ENCODE results near the gene LEMD3. TPM values are rescaled to one million over a fixed set of nuclear protein-coding genes. Genes with fewer than 3 reads are reported as not detected.
A peak's percentile ranks its signal among the peaks of the same experiment; 100 is the strongest.

Gene LEMD3
- total RNA-seq, 1 experiment from 2014 or later: 46.8 TPM

DNA sequence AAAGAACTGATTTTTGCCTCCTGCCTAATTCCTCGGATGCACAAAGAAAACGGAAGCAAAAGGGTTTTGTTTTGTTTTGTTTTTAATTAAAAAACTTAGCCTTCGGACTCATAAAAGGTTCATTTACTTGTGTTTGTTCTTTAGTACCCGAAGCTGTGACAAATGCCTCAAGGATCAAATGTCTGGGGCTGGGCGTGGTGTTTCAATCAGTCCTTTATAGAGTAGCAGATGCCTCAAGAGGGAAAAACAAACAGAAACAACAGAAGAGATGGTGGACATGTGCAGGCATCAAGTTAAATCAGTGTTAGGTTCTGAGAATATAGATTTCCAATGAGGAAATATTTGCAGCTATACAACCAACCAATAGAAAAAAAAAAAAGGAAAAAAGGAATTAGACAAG lies 46.7 kb upstream of the LEMD3 start:
- intact Hi-C loops (cut with micrococcal nuclease; ENCODE audit: unreplicated experiment): loop anchor here (2.0 to 5.0 kb wide), 3 partner anchors 110 to 326 kb away; no protein-coding TSS in a partner anchor
- Mint-ChIP-seq H3K4me3 (ENCODE audit: low read depth, unreplicated experiment) (no peak overlapping the region), H3K9me3 (ENCODE audit: low read depth, unreplicated experiment) (no peaks in the 10 kb centered on the region), H3K27ac (ENCODE audit: unreplicated experiment) (no peak overlapping the region), H3K36me3 (ENCODE audit: insufficient read depth, unreplicated experiment) (no peaks in the 10 kb centered on the region), H3K27me3 (ENCODE audit: unreplicated experiment) (peaks cover 48% of the 10 kb centered on the region), H3K4me1 (ENCODE audit: low read depth, unreplicated experiment) (peaks cover 8% of the 10 kb centered on the region)
- BruUV-seq (replicated peaks): no TSS peak
- TF ChIP-seq CTCF (IDR thresholded peaks at IDR 0.05; ENCODE audit: unreplicated experiment): no peak
- CTCF ChIA-PET: interaction anchor here (0.7 to 1.2 kb wide), 6 partner anchors 12 to 662 kb away, joined by 3 to 4 read pairs (median 3); no protein-coding TSS in a partner anchor
- no peak for DNase-seq

GRCh38 chr12:65123435-65124063 lies 45.8 kb upstream of the LEMD3 start:
- no TSS peak for BruUV-seq (replicated peaks)
- H3K4me1 Mint-ChIP-seq (ENCODE audit: low read depth, unreplicated experiment): peaks cover 8% of the 10 kb centered on the region
- peak; percentile 44 for DNase-seq

DNA sequence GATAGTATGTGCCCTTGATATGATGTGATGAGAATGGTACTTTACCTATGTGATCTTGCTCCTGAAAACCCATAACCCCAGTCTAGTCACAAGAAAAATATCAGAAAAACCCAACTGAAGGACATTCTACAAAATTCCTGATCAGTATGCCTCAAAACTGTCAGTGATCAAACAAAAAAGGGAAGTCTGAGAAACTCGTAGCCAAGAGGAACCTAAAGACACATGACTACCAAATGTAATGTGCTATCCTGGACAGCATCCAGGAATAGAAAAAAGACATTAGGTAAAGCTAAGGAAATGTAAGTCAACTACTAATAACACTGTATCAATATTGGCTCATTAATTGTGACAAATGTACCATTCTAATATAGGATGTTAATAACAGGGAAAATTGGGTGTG lies 44.1 kb upstream of the LEMD3 start:
- no peak for DNase-seq
- intact Hi-C loops (cut with micrococcal nuclease; ENCODE audit: unreplicated experiment): no loop called here
- Mint-ChIP-seq H3K9me3 (ENCODE audit: low read depth, unreplicated experiment) (no peaks in the 10 kb centered on the region), H3K27me3 (ENCODE audit: unreplicated experiment) (peaks cover 26% of the 10 kb centered on the region), H3K4me1 (ENCODE audit: low read depth, unreplicated experiment) (peaks cover 8% of the 10 kb centered on the region), H3K4me3 (ENCODE audit: low read depth, unreplicated experiment) (no peak overlapping the region), H3K36me3 (ENCODE audit: insufficient read depth, unreplicated experiment) (no peaks in the 10 kb centered on the region), H3K27ac (ENCODE audit: unreplicated experiment) (no peak overlapping the region)
- CTCF ChIA-PET: interaction anchor here (1.1 to 1.7 kb wide), 2 partner anchors 107 to 329 kb away, joined by 4 to 5 read pairs; no protein-coding TSS in a partner anchor
- no TSS peak for BruUV-seq (replicated peaks)
- no peak for TF ChIP-seq CTCF (IDR thresholded peaks at IDR 0.05; ENCODE audit: unreplicated experiment)

More at GRCh38 chr12:65123435-65124063, 45.8 kb upstream of the LEMD3 start:
- TF ChIP-seq CTCF (IDR thresholded peaks at IDR 0.05; ENCODE audit: unreplicated experiment): peak; percentile 51
- H3K27me3 Mint-ChIP-seq (ENCODE audit: unreplicated experiment): peaks cover 42% of the 10 kb centered on the region
- no peak overlapping the region for H3K4me3 Mint-ChIP-seq (ENCODE audit: low read depth, unreplicated experiment)
- no peaks in the 10 kb centered on the region for H3K9me3 Mint-ChIP-seq (ENCODE audit: low read depth, unreplicated experiment)
- intact Hi-C loops (cut with micrococcal nuclease; ENCODE audit: unreplicated experiment): loop anchor here (2.0 to 5.0 kb wide), 3 partner anchors 109 to 327 kb away; no protein-coding TSS in a partner anchor
- CTCF ChIA-PET: interaction anchor here (0.8 to 1.2 kb wide), 4 partner anchors 86 to 322 kb away, joined by 3 to 4 read pairs (median 3); no protein-coding TSS in a partner anchor
- no peak overlapping the region for H3K27ac Mint-ChIP-seq (ENCODE audit: unreplicated experiment)
- no peaks in the 10 kb centered on the region for H3K36me3 Mint-ChIP-seq (ENCODE audit: insufficient read depth, unreplicated experiment)

DNA sequence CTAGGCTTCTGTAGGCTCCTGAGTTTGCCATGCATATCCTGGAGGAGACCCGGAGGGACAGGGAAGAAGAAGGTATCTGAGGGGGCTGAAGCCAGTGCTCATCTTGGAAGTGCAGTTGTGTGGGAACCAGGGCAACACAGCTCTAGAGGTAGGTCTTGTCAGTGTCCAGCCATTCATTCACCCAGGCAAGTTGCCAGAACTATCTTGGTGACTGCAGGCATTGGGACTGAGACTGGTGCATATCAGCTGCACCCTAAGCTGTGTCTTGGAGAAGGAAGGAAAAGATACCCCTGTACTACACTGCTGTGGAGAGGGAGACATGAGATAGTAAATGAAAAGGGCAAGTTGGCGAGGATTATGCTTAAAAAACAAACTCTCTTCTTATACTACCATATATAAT lies 43.4 kb upstream of the LEMD3 start:
- no peak for TF ChIP-seq CTCF (IDR thresholded peaks at IDR 0.05; ENCODE audit: unreplicated experiment)
- H3K36me3 Mint-ChIP-seq (ENCODE audit: insufficient read depth, unreplicated experiment): no peaks in the 10 kb centered on the region
- intact Hi-C loops (cut with micrococcal nuclease; ENCODE audit: unreplicated experiment): no loop called here
- no peak overlapping the region for H3K27ac Mint-ChIP-seq (ENCODE audit: unreplicated experiment)
- H3K27me3 Mint-ChIP-seq (ENCODE audit: unreplicated experiment): peaks cover 19% of the 10 kb centered on the region
- peaks cover 8% of the 10 kb centered on the region for H3K4me1 Mint-ChIP-seq (ENCODE audit: low read depth, unreplicated experiment)
- no peaks in the 10 kb centered on the region for H3K9me3 Mint-ChIP-seq (ENCODE audit: low read depth, unreplicated experiment)
- DNase-seq: no peak
- no TSS peak for BruUV-seq (replicated peaks)
- CTCF ChIA-PET: interaction anchor here (1.1 to 1.7 kb wide), 2 partner anchors 107 to 330 kb away, joined by 4 to 5 read pairs; no protein-coding TSS in a partner anchor
- H3K4me3 Mint-ChIP-seq (ENCODE audit: low read depth, unreplicated experiment): no peak overlapping the region
